ENCODE data around the gene KCNAB3.

KCNAB3 gene

DNA sequence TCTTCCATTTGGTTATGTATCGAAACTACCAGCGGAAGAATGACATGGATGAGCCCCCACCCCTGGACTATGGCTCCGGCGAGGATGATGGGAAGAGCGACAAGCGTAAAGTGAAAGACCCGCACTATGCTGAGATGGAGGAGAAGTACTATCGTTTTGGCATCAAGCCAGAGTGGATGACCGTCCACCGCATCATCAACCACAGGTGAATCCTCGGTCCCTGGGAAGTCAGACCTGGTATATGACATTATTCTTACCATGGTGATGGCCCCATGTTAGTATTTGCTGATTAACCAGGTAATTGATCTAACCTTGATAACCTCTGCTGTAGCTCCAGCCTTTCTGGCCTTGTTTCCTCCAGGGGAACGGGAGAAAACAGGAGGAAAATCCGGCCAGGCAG, 32.6 kb downstream of the KCNAB3 start (continued):
- no peak for TF ChIP-seq ZNF76 (tag by site-specific recombination; IDR thresholded peaks at IDR 0.05; ENCODE audit: borderline replicate concordance, low read depth)

DNA sequence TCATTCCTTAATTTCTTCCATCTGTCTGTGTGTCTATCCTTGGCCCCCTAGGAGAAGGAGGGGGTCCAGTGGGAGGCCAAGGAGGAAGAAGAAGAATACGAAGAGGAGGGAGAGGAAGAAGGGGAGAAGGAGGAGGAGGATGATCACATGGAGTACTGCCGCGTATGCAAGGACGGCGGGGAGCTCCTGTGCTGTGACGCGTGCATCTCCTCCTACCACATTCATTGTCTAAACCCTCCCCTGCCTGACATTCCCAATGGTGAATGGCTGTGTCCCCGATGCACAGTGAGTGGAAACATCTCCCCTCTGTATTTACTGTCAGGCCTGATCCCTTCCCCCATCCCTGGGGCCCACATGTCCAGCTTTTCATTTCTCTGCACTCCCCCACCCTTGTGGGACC, 34.8 kb downstream of the KCNAB3 start:
- no peak for TF ChIP-seq ZIC2 (tag by site-specific recombination; IDR thresholded peaks at IDR 0.05)
- TF ChIP-seq, protein P1, sequence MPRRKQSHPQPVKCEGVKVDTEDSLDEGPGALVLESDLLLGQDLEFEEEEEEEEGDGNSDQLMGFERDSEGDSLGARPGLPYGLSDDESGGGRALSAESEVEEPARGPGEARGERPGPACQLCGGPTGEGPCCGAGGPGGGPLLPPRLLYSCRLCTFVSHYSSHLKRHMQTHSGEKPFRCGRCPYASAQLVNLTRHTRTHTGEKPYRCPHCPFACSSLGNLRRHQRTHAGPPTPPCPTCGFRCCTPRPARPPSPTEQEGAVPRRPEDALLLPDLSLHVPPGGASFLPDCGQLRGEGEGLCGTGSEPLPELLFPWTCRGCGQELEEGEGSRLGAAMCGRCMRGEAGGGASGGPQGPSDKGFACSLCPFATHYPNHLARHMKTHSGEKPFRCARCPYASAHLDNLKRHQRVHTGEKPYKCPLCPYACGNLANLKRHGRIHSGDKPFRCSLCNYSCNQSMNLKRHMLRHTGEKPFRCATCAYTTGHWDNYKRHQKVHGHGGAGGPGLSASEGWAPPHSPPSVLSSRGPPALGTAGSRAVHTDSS (tag by site-specific recombination; IDR thresholded peaks at IDR 0.05): peak; percentile 47; the same call in 1 of the 2 replicates
- no peak for TF ChIP-seq ZNF707 (tag by site-specific recombination; IDR thresholded peaks at IDR 0.05)
- no peak for TF ChIP-seq ZNF223 (tag by site-specific recombination; IDR thresholded peaks at IDR 0.05)
- TF ChIP-seq, protein P2, sequence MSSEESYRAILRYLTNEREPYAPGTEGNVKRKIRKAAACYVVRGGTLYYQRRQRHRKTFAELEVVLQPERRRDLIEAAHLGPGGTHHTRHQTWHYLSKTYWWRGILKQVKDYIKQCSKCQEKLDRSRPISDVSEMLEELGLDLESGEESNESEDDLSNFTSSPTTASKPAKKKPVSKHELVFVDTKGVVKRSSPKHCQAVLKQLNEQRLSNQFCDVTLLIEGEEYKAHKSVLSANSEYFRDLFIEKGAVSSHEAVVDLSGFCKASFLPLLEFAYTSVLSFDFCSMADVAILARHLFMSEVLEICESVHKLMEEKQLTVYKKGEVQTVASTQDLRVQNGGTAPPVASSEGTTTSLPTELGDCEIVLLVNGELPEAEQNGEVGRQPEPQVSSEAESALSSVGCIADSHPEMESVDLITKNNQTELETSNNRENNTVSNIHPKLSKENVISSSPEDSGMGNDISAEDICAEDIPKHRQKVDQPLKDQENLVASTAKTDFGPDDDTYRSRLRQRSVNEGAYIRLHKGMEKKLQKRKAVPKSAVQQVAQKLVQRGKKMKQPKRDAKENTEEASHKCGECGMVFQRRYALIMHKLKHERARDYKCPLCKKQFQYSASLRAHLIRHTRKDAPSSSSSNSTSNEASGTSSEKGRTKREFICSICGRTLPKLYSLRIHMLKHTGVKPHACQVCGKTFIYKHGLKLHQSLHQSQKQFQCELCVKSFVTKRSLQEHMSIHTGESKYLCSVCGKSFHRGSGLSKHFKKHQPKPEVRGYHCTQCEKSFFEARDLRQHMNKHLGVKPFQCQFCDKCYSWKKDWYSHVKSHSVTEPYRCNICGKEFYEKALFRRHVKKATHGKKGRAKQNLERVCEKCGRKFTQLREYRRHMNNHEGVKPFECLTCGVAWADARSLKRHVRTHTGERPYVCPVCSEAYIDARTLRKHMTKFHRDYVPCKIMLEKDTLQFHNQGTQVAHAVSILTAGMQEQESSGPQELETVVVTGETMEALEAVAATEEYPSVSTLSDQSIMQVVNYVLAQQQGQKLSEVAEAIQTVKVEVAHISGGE (tag by site-specific recombination; conservative IDR thresholded peaks at IDR 0.05; ENCODE audit: low read depth): no peak
- TF ChIP-seq, protein P3, sequence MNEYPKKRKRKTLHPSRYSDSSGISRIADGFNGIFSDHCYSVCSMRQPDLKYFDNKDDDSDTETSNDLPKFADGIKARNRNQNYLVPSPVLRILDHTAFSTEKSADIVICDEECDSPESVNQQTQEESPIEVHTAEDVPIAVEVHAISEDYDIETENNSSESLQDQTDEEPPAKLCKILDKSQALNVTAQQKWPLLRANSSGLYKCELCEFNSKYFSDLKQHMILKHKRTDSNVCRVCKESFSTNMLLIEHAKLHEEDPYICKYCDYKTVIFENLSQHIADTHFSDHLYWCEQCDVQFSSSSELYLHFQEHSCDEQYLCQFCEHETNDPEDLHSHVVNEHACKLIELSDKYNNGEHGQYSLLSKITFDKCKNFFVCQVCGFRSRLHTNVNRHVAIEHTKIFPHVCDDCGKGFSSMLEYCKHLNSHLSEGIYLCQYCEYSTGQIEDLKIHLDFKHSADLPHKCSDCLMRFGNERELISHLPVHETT (tag by site-specific recombination; IDR thresholded peaks at IDR 0.05): no peak
- H3K9me3 ChIP-seq (ENCODE audit: control insufficient read depth, insufficient read depth, low read depth, low read length): no peaks in the 10 kb centered on the region
- peaks cover 75 to 86% of the 10 kb centered on the region in 2 experiments for H3K36me3 ChIP-seq (ENCODE audit: control insufficient read depth in 2 of 2, insufficient read depth in 1 of 2, low read length in 2 of 2)
- H3K27ac ChIP-seq (ENCODE audit: extremely low read depth, low read depth, low read length): no peak overlapping the region
- CTCF ChIA-PET: interaction anchor here (0.7 to 6.8 kb wide), 3 partner anchors 32 to 70 kb away, joined by 3 to 94 read pairs (median 3); no protein-coding TSS in a partner anchor
- H3K4me1 ChIP-seq (ENCODE audit: control insufficient read depth, insufficient read depth, low read length): no peaks in the 10 kb centered on the region
- H3K4me3 ChIP-seq (ENCODE audit: low read depth, low read length): no peak overlapping the region
- POLR2A ChIA-PET: interaction anchor here (0.6 kb wide), 1 partner anchor 65 kb away, joined by 5 read pairs; no protein-coding TSS in a partner anchor

DNA sequence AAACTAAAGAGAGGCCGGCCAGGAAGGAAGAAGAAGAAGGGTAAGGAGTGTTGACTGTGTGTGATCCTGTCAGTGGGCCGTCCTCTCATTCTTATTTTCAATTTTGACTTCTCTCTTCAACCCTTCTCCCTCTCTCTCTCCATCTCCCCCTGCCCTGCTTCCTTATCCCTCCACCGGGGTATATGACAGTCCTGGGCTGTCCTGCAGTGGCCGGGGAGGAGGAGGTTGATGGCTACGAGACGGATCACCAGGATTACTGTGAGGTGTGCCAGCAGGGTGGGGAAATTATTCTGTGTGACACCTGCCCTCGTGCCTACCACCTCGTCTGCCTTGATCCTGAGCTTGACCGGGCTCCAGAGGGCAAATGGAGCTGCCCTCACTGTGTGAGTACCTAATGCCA, 35.4 kb downstream of the KCNAB3 start:
- ChIA-PET CTCF (interaction anchor here (0.7 kb wide), 1 partner anchor 59 kb away, joined by 3 read pairs; no protein-coding TSS in a partner anchor), POLR2A (no interaction called here)
- Histone ChIP-seq H3K36me3 (ENCODE audit: control insufficient read depth in 2 of 2, insufficient read depth in 1 of 2, low read length in 2 of 2) (peaks cover 69 to 85% of the 10 kb centered on the region in 2 experiments), H3K9me3 (ENCODE audit: control insufficient read depth, insufficient read depth, low read depth, low read length) (no peaks in the 10 kb centered on the region), H3K4me1 (ENCODE audit: control insufficient read depth, insufficient read depth, low read length) (peaks cover 5% of the 10 kb centered on the region), H3K4me3 (ENCODE audit: low read depth, low read length) (no peak overlapping the region), H3K27ac (ENCODE audit: extremely low read depth, low read depth, low read length) (no peak overlapping the region)
- TF ChIP-seq, protein P2 (tag by site-specific recombination; conservative IDR thresholded peaks at IDR 0.05; ENCODE audit: low read depth): 0 out of 2 replicates have a peak, but pooled peaks have one; percentile 14
- no peak for TF ChIP-seq TCF7L2 (IDR thresholded peaks at IDR 0.05; ENCODE audit: borderline replicate concordance, low read depth, low read length)
- TF ChIP-seq ZNF132 (tag by site-specific recombination; IDR thresholded peaks at IDR 0.05; ENCODE audit: borderline replicate concordance): no peak
- TF ChIP-seq ZNF23 (tag by site-specific recombination; IDR thresholded peaks at IDR 0.05; ENCODE audit: borderline replicate concordance): no peak
- TF ChIP-seq ZBTB48 (tag by site-specific recombination; IDR thresholded peaks at IDR 0.05): no peak

All from HEK293 (cell line).